Left ventricle myocardium inferior (tissue), 1 donor: Measurements from ENCODE around the gene MYH9. TPM values are rescaled to one million over a fixed set of nuclear protein-coding genes. Genes with fewer than 3 reads are reported as not detected.
"Not testable (repeated sequence)": the region's sequence is repeated elsewhere in the genome, so short reads cannot be mapped to it uniquely, and the experiment has no call there.

Experiments
- DNase-seq: peaks from one replicate; pipeline ENCODE4 v3.0.0-alpha.2; 2020
- H3K27ac ChIP-seq: fragments of 200-600 bp; replicated peaks from 2 replicates; pipeline ENCODE4 v1.8.0; 2021
- H3K27me3 ChIP-seq: fragments of 200-600 bp; 2 replicates; pipeline ENCODE4 v1.8.0; 2021; ENCODE audit warnings: low read depth
- H3K36me3 ChIP-seq: fragments of 200-600 bp; 2 replicates; pipeline ENCODE4 v1.8.0; 2021
- H3K4me1 ChIP-seq: fragments of 200-600 bp; 2 replicates; pipeline ENCODE4 v1.8.0; 2021
- H3K4me3 ChIP-seq: fragments of 200-600 bp; 2 replicates; pipeline ENCODE4 v1.8.0; 2021; ENCODE audit warnings: mild to moderate bottlenecking, moderate library complexity
- H3K9me3 ChIP-seq: fragments of 200-600 bp; replicated peaks from 2 replicates; pipeline ENCODE4 v1.8.0; 2021
- CTCF ChIP-seq: fragments of 200-600 bp; IDR thresholded peaks from 2 replicates; pipeline ENCODE4 v1.8.0; 2021; ENCODE audit warnings: antibody characterized with exemption, mild to moderate bottlenecking, borderline replicate concordance
- intact Hi-C: fragments of 100-400 bp; cut with micrococcal nuclease; formaldehyde crosslinking; loops from one replicate; pipeline ENCODE4 v1.11.0; 2022
- total RNA-seq: library from RNA; stranded (reverse); fragmentation: NEBNext Ultra II Directional; extraction: Animal tissue kit (Norgen Biotek cat#: 25700); gene quantifications from one replicate; pipeline ENCODE4 v1.2.1, GENCODE V29; 2021
- donor health status: DM: no; HTN: yes; CAD: no; lungs with severe emphysema.

Gene MYH9
- total RNA-seq, 1 donor from 2014 or later, result 150 TPM

GRCh38 chr22:36391638-36392037 is 3.9 kb upstream of the MYH9 start:
- no peak for TF ChIP-seq CTCF
- Histone ChIP-seq H3K36me3 (peaks cover 2% of the 10 kb centered on the region), H3K9me3 (no peaks in the 10 kb centered on the region), H3K27me3 (no peaks in the 10 kb centered on the region), H3K27ac (peak overlapping the region; percentile 58), H3K4me1 (peaks cover 46% of the 10 kb centered on the region), H3K4me3 (no peak overlapping the region)
- intact Hi-C loops, result no loop called here
- DNase-seq, result no peak

- peak overlapping the region; percentile 89 for H3K27ac ChIP-seq
- intact Hi-C loops, result loop anchor here (10.0 kb wide), 1 partner anchor 54 kb away; no protein-coding TSS in a partner anchor
- not testable (repeated sequence) for H3K9me3 ChIP-seq, DNase-seq, H3K27me3 ChIP-seq, H3K36me3 ChIP-seq
- H3K4me3 ChIP-seq, result peak overlapping the region; percentile 66
- peaks cover 56% of the 10 kb centered on the region for H3K4me1 ChIP-seq
Measured at GRCh38 chr22:36389122-36389521, 1.4 kb upstream of the MYH9 start.

GRCh38 chr22:36387709-36387958 is 133 bp downstream of the MYH9 start:
- intact Hi-C loops, result loop anchor here (10.0 kb wide), 1 partner anchor 53 kb away; no protein-coding TSS in a partner anchor
- H3K9me3 ChIP-seq, result no peaks in the 10 kb centered on the region
- peaks cover 6% of the 10 kb centered on the region for H3K36me3 ChIP-seq
- no peak for TF ChIP-seq CTCF
- DNase-seq, result no peak
- peaks cover 71% of the 10 kb centered on the region for H3K4me1 ChIP-seq
- no peaks in the 10 kb centered on the region for H3K27me3 ChIP-seq
- H3K27ac ChIP-seq, result peak overlapping the region; percentile 100
- peak overlapping the region; percentile 92 for H3K4me3 ChIP-seq

GRCh38 chr22:36386900-36387708 is 663 bp downstream of the MYH9 start:
- peak overlapping the region; percentile 92 for H3K4me3 ChIP-seq
- H3K27me3 ChIP-seq, result no peaks in the 10 kb centered on the region
- no peak for TF ChIP-seq CTCF
- intact Hi-C loops, result loop anchor here (10.0 kb wide), 1 partner anchor 52 kb away; no protein-coding TSS in a partner anchor
- H3K9me3 ChIP-seq, result no peaks in the 10 kb centered on the region
- H3K4me1 ChIP-seq, result peaks cover 77% of the 10 kb centered on the region
- H3K36me3 ChIP-seq, result peaks cover 6% of the 10 kb centered on the region
- peak; percentile 81 for DNase-seq
- H3K27ac ChIP-seq, result peak overlapping the region; percentile 100

- Histone ChIP-seq H3K4me1 (peaks cover 78% of the 10 kb centered on the region), H3K36me3 (peaks cover 6% of the 10 kb centered on the region), H3K4me3 (peak overlapping the region; percentile 92), H3K27me3 (no peaks in the 10 kb centered on the region), H3K9me3 (no peaks in the 10 kb centered on the region), H3K27ac (peak overlapping the region; percentile 100)
- no peak for DNase-seq
- intact Hi-C loops, result loop anchor here (10.0 kb wide), 1 partner anchor 52 kb away; no protein-coding TSS in a partner anchor
- no peak for TF ChIP-seq CTCF
Measured at GRCh38 chr22:36386351-36386899, 1.3 kb downstream of the MYH9 start.
